Adrenal gland (tissue), 5 donors: ENCODE data around the gene PTH1R.

Experiments
- CTCF ChIP-seq, 6 experiments: fragments of 450-650 bp in 4 of 6; fragments of 200-600 bp in 2 of 6; sonication (generic) in 1 of 6; IDR thresholded peaks; 1 replicate in 5 of 6; 2 replicates in 1 of 6; pipeline versions ENCODE4 v1.5.1 to v1.8.0; 2016 to 2021; ENCODE audit warnings: antibody characterized with exemption in 6 of 6, mild to moderate bottlenecking in 2 of 6, moderate library complexity in 1 of 6
- POLR2A ChIP-seq, 2 donors: fragments of 450-650 bp; IDR thresholded peaks; one replicate each; pipeline ENCODE4 v1.6.1; 2017; ENCODE audit warnings: antibody characterized with exemption in 2 of 2, mild to moderate bottlenecking in 2 of 2, moderate library complexity in 1 of 2
- donor health status: DM: no; HTN: no; CAD: no.

GRCh38 chr3:46852839-46853355 is 24.6 kb upstream of the PTH1R start:
- TF ChIP-seq CTCF (IDR thresholded peaks at IDR 0.05) (no peak), POLR2A (IDR thresholded peaks at IDR 0.05) (no peak)
